Mucosa of rectum (tissue), 2 donors: ENCODE results near the gene PRKD2.

Source experiments
- H3K27ac ChIP-seq, 2 donors: one replicate each; pipeline ENCODE4 v1.7.0; 2013; ENCODE audit warnings: inconsistent platforms in 2 of 2, low read depth in 2 of 2, low read length in 2 of 2
- H3K27me3 ChIP-seq, 2 donors: one replicate each; pipeline ENCODE4 v1.7.0; 2013; ENCODE audit warnings: low read length in 2 of 2; ENCODE audit not compliant: control insufficient read depth in 2 of 2, insufficient read depth in 2 of 2
- H3K36me3 ChIP-seq, 2 donors: one replicate each; pipeline ENCODE4 v1.7.0; 2013; ENCODE audit warnings: low read length in 2 of 2; ENCODE audit not compliant: control insufficient read depth in 2 of 2, insufficient read depth in 2 of 2
- H3K4me1 ChIP-seq, 2 donors: one replicate each; pipeline ENCODE4 v1.7.0; 2013; ENCODE audit warnings: low read length in 2 of 2, mild to moderate bottlenecking in 1 of 2; ENCODE audit not compliant: control insufficient read depth in 2 of 2, insufficient read depth in 2 of 2
- H3K4me3 ChIP-seq, 2 donors: one replicate each; pipeline ENCODE4 v1.7.0; 2013; ENCODE audit warnings: low read length in 2 of 2
- H3K9ac ChIP-seq, 2 donors: one replicate each; pipeline ENCODE4 v1.7.0; 2013; ENCODE audit warnings: low read length in 2 of 2, low read depth in 1 of 2, mild to moderate bottlenecking in 1 of 2
- H3K9me3 ChIP-seq, 2 donors: one replicate each; pipeline ENCODE4 v1.7.0; 2013; ENCODE audit warnings: low read length in 2 of 2; ENCODE audit not compliant: control insufficient read depth in 2 of 2
- donor health status: healthy.
- donor health status: Normal muscosa, but diverticular disease.

PRKD2 gene

DNA sequence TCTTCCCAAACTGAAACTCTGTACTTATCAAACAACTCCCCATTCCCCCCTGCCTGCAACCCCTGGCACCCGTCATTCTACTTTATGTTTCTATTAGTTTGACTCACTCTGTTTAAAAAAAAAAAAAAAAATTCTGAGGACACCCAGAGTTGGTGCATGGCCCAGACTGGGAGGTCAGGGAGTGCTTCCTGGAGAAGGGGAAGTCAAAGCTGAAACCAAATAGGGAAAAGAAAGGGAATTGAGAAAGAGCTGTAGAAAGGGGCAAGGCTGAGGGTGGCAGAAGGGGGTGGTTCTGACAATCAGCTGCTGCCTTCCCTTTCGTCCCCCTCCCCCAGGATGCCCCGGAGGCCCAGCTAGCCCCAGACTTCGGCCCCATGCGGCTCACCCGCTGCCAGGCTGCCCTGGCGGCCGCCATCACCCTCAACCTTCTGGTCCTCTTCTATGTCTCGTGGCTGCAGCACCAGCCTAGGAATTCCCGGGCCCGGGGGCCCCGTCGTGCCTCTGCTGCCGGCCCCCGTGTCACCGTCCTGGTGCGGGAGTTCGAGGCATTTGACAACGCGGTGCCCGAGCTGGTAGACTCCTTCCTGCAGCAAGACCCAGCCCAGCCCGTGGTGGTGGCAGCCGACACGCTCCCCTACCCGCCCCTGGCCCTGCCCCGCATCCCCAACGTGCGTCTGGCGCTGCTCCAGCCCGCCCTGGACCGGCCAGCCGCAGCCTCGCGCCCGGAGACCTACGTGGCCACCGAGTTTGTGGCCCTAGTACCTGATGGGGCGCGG is 38.4 kb upstream of the PRKD2 start:
- Histone ChIP-seq H3K9me3 (no peaks in the 10 kb centered on the region), H3K27me3 (no peaks in the 10 kb centered on the region), H3K36me3 (peaks cover 0 to 8% of the 10 kb centered on the region in 2 donors), H3K9ac (no peak overlapping the region), H3K27ac (no peak overlapping the region), H3K4me1 (peaks cover 0 to 5% of the 10 kb centered on the region in 2 donors), H3K4me3 (no peak overlapping the region)

DNA sequence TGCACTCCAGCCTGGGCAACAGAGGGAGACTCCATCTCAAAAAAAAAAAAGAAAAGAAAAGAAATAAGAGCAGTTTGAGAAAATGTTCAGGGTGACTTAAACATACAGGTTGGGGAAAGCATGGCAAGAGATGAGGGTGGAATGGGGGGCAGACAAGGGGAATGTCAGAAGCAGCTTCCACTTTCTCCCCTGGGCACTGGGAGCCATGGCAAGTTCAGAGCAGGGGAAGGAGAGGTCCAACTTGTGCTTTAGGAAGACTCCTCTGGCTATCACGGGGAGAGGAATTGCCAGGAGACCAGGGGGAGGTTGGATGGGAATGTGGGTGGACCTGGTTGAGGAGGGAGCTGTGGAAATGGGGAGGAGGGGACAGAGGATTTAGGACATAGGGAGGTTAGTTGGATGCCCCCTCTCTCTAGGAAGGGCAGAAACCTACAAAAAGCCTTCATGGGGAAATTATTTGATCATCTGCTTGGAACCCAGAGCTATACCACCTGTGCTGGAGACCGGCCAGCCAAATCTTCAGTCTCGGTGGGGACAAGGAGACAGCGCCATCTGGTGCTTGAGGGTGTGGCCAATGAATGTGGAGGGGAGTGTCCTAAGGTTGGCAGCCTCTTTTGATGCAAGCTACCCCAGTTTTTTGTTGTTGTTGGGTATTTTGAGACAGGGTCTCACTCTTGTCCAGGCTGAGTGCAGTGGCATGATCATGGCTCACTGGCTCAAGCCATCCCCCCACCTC is 36.7 kb upstream of the PRKD2 start:
- Histone ChIP-seq H3K4me3 (no peak overlapping the region), H3K27ac (no peak overlapping the region), H3K36me3 (peaks cover 0 to 8% of the 10 kb centered on the region in 2 donors), H3K27me3 (no peaks in the 10 kb centered on the region), H3K9ac (no peak overlapping the region), H3K9me3 (no peaks in the 10 kb centered on the region), H3K4me1 (peaks cover 0 to 5% of the 10 kb centered on the region in 2 donors)

- no peaks in the 10 kb centered on the region for H3K36me3 ChIP-seq
- H3K4me3 ChIP-seq = no peak overlapping the region
- no peaks in the 10 kb centered on the region for H3K27me3 ChIP-seq
- no peak overlapping the region for H3K9ac ChIP-seq
- peaks cover 10% of the 10 kb centered on the region in 2 donors for H3K4me1 ChIP-seq
- H3K9me3 ChIP-seq = no peaks in the 10 kb centered on the region
- H3K27ac ChIP-seq = no peak overlapping the region
Observed at GRCh38 chr19:46748325-46749109, 31.6 kb upstream of the PRKD2 start.

DNA sequence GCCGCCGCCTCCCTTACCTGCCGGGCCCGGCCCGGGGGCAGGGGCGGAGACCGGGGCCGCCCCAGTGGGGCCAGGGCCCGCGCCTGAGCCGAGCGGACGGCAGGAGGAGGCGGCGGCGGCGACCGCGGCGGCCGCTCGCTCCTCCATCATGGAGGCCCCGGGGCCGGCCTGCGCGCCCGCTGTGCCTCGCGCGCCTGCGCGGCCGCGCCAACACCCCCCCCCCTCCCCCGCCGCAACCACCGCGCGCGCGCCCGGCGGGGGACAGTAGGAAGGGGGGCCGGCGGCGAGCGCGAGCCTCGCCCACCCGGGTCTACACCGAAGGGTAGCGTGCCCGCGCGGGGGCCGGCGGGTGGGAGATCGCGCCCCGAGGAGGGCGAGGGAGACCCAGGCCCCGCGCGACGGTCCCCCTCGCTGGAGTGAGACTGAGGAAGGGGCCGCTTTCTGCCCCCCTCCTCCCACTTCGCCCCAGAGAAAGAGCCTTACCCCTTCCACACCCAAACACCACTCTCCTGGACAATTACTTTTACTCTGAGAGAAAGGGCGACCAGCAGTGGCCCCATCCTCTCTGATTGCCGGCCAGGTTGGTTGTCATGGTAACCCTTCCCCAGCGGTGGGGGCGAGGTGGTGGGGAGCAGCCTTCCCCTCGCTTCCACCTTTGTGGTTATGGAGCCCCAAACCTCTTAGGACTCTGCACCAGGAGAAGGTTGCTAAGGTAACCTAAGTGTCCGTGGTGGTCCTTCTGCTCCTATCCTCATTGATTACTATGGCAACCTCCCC is 29.6 kb upstream of the PRKD2 start, which contains the start of gene STRN4:
STRN4 (minus strand) TSS at position 170 of the 777 bp plus-strand sequence; CDS start at position 150, 20 bp downstream.
- peak within 1 kb of the TSS; percentile 89 to 91 for H3K9ac ChIP-seq
- no peaks in the 10 kb centered on the region for H3K9me3 ChIP-seq
- H3K36me3 ChIP-seq = no peaks in the 10 kb centered on the region
- H3K27me3 ChIP-seq = no peaks in the 10 kb centered on the region
- H3K4me1 ChIP-seq = peaks cover 9 to 10% of the 10 kb centered on the region in 2 donors
- peak within 1 kb of the TSS; percentile 88 to 90 for H3K4me3 ChIP-seq
- H3K27ac ChIP-seq = peak within 1 kb of the TSS; percentile 46 to 56

- peak within 1 kb of the TSS; percentile 88 to 90 for H3K4me3 ChIP-seq
- H3K36me3 ChIP-seq = no peaks in the 10 kb centered on the region
- H3K9me3 ChIP-seq = no peaks in the 10 kb centered on the region
- H3K27ac ChIP-seq = peak within 1 kb of the TSS; percentile 46 to 56
- peaks cover 9 to 10% of the 10 kb centered on the region in 2 donors for H3K4me1 ChIP-seq
- peak within 1 kb of the TSS; percentile 89 to 91 for H3K9ac ChIP-seq
- H3K27me3 ChIP-seq = no peaks in the 10 kb centered on the region
Observed at GRCh38 chr19:46745521-46746280, 28.8 kb upstream of the PRKD2 start, which contains the start of gene FKRP. FKRP (plus strand) TSS chr19:46746057; CDS start chr19:46755451, 9,394 bp downstream.

DNA sequence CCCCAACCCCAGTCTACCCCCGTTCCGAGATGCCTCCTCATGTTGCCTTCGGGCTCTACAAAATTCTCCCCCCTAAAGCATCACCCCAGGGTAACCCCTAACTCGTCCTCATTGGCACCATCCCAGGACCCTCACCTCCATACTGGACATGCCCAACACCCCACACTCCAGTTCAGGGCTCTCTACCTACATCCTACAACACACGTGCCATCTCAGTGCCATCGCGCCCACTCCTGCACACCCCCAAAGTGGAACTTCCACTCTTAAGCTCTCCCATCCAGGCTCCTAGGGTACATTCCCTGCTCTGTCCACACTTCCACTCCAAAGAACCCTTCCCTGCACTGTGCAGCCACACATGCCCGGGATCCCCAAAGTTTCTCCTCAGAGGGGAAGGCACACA is 28.1 kb upstream of the PRKD2 start:
- Histone ChIP-seq H3K4me1 (peaks cover 9 to 10% of the 10 kb centered on the region in 2 donors), H3K9me3 (no peaks in the 10 kb centered on the region), H3K4me3 (peak overlapping the region; percentile 88 to 90), H3K36me3 (no peaks in the 10 kb centered on the region), H3K27ac (no peak overlapping the region), H3K9ac (peak overlapping the region; percentile 89 to 91), H3K27me3 (no peaks in the 10 kb centered on the region)

DNA sequence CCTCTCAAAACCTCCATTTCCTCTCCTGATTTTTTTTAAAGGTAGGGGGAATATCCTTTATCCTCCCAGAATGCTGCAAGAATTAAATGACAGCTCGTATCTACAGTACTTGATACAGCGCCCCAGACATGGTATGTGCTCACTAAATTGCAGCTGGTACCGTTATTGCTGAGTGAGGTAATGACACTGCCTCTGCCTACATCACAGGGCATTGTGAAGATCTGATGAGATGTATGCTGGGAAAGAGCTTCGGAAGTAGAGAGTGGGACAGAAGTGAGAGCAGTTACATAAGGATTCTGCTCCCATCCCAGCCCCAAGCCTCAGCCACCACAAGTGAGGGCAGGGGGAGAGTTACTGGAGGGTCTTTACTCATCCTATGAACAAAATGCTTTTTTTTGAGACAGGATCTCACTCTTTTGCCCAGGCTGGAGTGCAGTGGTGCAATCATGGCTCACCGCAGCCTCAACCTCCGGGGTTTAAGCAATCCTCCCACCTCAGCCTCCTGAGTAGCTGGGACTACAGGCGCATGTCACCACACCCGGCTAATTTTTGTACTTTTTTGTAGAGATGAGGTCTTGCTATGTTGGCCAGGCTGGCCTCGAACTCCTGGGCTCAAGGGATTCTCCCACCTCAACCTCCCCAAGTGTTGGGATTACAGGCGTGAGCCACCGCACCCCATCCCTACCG is 27.2 kb upstream of the PRKD2 start:
- Histone ChIP-seq H3K9me3 (no peaks in the 10 kb centered on the region), H3K4me3 (peak overlapping the region in 1 of 2 donors; percentile 3), H3K27ac (no peak overlapping the region), H3K4me1 (peaks cover 9 to 10% of the 10 kb centered on the region in 2 donors), H3K36me3 (no peaks in the 10 kb centered on the region), H3K9ac (no peak overlapping the region), H3K27me3 (no peaks in the 10 kb centered on the region)

DNA sequence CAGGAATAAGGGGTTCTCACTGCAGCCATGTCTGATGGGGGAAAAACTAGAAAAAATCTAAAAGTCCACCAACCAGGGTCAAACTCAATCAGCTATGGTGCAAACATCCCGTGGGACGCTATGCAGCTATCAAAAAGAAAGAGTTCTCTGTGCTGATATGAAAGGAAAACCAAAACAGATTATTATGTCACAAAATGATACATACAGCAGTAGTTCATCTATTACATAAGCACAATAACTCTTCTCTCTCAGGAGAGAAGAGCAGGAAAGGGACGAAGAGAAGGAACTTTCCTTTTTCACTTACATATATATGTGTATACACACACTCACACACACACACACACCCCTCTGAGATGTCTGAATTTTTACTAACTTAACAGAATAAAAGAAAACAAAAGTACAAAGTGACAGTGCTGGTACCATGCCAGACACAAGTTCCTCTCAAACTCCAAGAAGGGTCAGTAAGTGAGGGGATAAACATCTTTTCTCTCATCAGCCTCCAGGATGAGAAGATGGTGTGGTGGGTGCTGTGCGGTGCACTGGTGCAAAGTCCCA is 26.1 kb upstream of the PRKD2 start:
- Histone ChIP-seq H3K27me3 (no peaks in the 10 kb centered on the region), H3K4me3 (no peak overlapping the region), H3K9ac (no peak overlapping the region), H3K9me3 (no peaks in the 10 kb centered on the region), H3K36me3 (peaks cover 0 to 6% of the 10 kb centered on the region in 2 donors), H3K4me1 (peaks cover 9 to 10% of the 10 kb centered on the region in 2 donors), H3K27ac (no peak overlapping the region)
